HepG2 (cell line): ENCODE results near the gene ATP13A1. TPM values are rescaled to one million over a fixed set of nuclear protein-coding genes. Genes with fewer than 3 reads are reported as not detected.

ENCODE experiments used
- ATM ChIP-seq: fragments of 450-650 bp; IDR thresholded peaks from 2 replicates; pipeline ENCODE4 v1.7.1; 2017; ENCODE audit warnings: mild to moderate bottlenecking, borderline replicate concordance
- ETV5 ChIP-seq: IDR thresholded peaks from 2 replicates; pipeline ENCODE4 v1.6.1; 2018; ENCODE audit warnings: missing biosample characterization, missing genetic modification reagents, inconsistent platforms, borderline replicate concordance
- HMGA1 ChIP-seq: sonication (generic); formaldehyde crosslinking; conservative IDR thresholded peaks from 2 replicates; pipeline ENCODE4 v1.4.0; 2020; ENCODE audit warnings: missing genetic modification reagents
- HNRNPL ChIP-seq: fragments of 200-400 bp; formaldehyde crosslinking; IDR thresholded peaks from 2 replicates; pipeline ENCODE4 v1.6.1; 2017; ENCODE audit warnings: mild to moderate bottlenecking, low read depth, low read length
- JUN ChIP-seq: sonication (generic); formaldehyde crosslinking; IDR thresholded peaks from 2 replicates; pipeline ENCODE4 v1.4.0; 2020; ENCODE audit warnings: mild to moderate bottlenecking, missing genetic modification reagents
- KAT2B ChIP-seq: fragments of 150-350 bp; IDR thresholded peaks from 2 replicates; pipeline ENCODE4 v1.6.1; 2014; ENCODE audit warnings: low read depth, low read length, borderline replicate concordance
- MAF1 ChIP-seq: sonication (generic); formaldehyde crosslinking; IDR thresholded peaks from 2 replicates; pipeline ENCODE4 v1.5.0; 2020; ENCODE audit warnings: missing genetic modification reagents, borderline replicate concordance
- MIER2 ChIP-seq: IDR thresholded peaks from 2 replicates; pipeline ENCODE4 v1.6.1; 2016; ENCODE audit warnings: missing biosample characterization, missing genetic modification reagents
- MLXIP ChIP-seq: sonication (generic); formaldehyde crosslinking; IDR thresholded peaks from 2 replicates; pipeline ENCODE4 v1.9.0; 2021; ENCODE audit warnings: missing genetic modification reagents, borderline replicate concordance
- MTA1 ChIP-seq: sonication (generic); formaldehyde crosslinking; IDR thresholded peaks from 2 replicates; pipeline ENCODE4 v1.4.0; 2020; ENCODE audit warnings: missing genetic modification reagents, mild to moderate bottlenecking, borderline replicate concordance
- MTF2 ChIP-seq: sonication (generic); formaldehyde crosslinking; IDR thresholded peaks from 2 replicates; pipeline ENCODE4 v1.5.0; 2020; ENCODE audit warnings: missing genetic modification reagents, borderline replicate concordance
- PITX1 ChIP-seq: sonication (generic); formaldehyde crosslinking; IDR thresholded peaks from 2 replicates; pipeline ENCODE4 v1.5.1; 2020; ENCODE audit warnings: mild to moderate bottlenecking, missing genetic modification reagents
- RAD21 ChIP-seq: fragments of 450-650 bp; formaldehyde crosslinking; IDR thresholded peaks from 2 replicates; pipeline ENCODE4 v1.5.0; 2020; ENCODE audit warnings: mild to moderate bottlenecking
- RORA ChIP-seq: sonication (generic); formaldehyde crosslinking; IDR thresholded peaks from 2 replicates; pipeline ENCODE4 v1.5.0; 2020; ENCODE audit warnings: mild to moderate bottlenecking, missing genetic modification reagents, moderate library complexity
- SCMH1 ChIP-seq: sonication (generic); formaldehyde crosslinking; IDR thresholded peaks from 2 replicates; pipeline ENCODE4 v1.9.0; 2021; ENCODE audit warnings: missing genetic modification reagents, mild to moderate bottlenecking, borderline replicate concordance
- SNRNP70 ChIP-seq: fragments of 200-400 bp; formaldehyde crosslinking; IDR thresholded peaks from 2 replicates; pipeline ENCODE4 v1.6.1; 2017; ENCODE audit warnings: mild to moderate bottlenecking, low read depth, low read length, moderate library complexity
- TBX2 ChIP-seq: sonication (generic); formaldehyde crosslinking; IDR thresholded peaks from 2 replicates; pipeline ENCODE4 v1.5.0; 2020; ENCODE audit warnings: missing genetic modification reagents, mild to moderate bottlenecking, borderline replicate concordance
- TGIF2 ChIP-seq: IDR thresholded peaks from 2 replicates; pipeline ENCODE4 v1.6.1; 2016; ENCODE audit warnings: control low read depth, missing compliant biosample characterization
- ZNF282 ChIP-seq: fragments of 450-650 bp; IDR thresholded peaks from 2 replicates; pipeline ENCODE4 v1.6.1; 2018; ENCODE audit not compliant: partially characterized antibody
- ZNF446 ChIP-seq: sonication (generic); formaldehyde crosslinking; IDR thresholded peaks from 2 replicates; pipeline ENCODE4 v1.5.0; 2020; ENCODE audit warnings: mild to moderate bottlenecking, missing genetic modification reagents
- ZNF496 ChIP-seq: sonication (generic); formaldehyde crosslinking; IDR thresholded peaks from 2 replicates; pipeline ENCODE4 v1.8.1; 2023; ENCODE audit warnings: mild to moderate bottlenecking, moderate library complexity, missing genetic modification reagents; ENCODE audit not compliant: insufficient replicate concordance
- ZNF530 ChIP-seq: sonication (generic); formaldehyde crosslinking; IDR thresholded peaks from 2 replicates; pipeline ENCODE4 v1.5.0; 2020; ENCODE audit warnings: low read depth, mild to moderate bottlenecking, missing genetic modification reagents
- polyA plus RNA-seq, 8 experiments: library from polyadenylated mRNA; depleted of rRNA in 3 of 8; stranded (reverse) in 7 of 8; unstranded in 1 of 8; fragments of >200 nt; fragmentation: Illumina TruSeq in 4 of 8; extraction: Trizol in 4 of 8; gene quantifications; 2 replicates each; pipeline versions ENCODE4 v1.2.1 to v1.2.3, GENCODE V29; 2011 to 2016; ENCODE audit warnings: low read depth in 4 of 8, missing spikeins in 1 of 8, mixed read lengths in 1 of 8; ENCODE audit not compliant: insufficient read depth in 1 of 8
- total RNA-seq, 5 experiments: library from RNA; depleted of rRNA; stranded (reverse); fragments of >200 nt; fragmentation: Illumina TruSeq; extraction: Trizol; gene quantifications; 2 replicates each; pipeline ENCODE4 v1.2.3, GENCODE V29; 2016; ENCODE audit warnings: low read depth in 1 of 5
- TF ChIP-seq, protein P1 (sequence below): IDR thresholded peaks from 2 replicates; pipeline ENCODE4 v1.6.1; 2016
- TF ChIP-seq, protein P2 (sequence below): sonication (generic); formaldehyde crosslinking; conservative IDR thresholded peaks from 2 replicates; pipeline ENCODE4 v1.8.0; 2022; ENCODE audit warnings: mild to moderate bottlenecking, moderate library complexity, missing genetic modification reagents
- TF ChIP-seq, protein P3 (sequence below): sonication (generic); formaldehyde crosslinking; IDR thresholded peaks from 2 replicates; pipeline ENCODE4 v1.8.1; 2022; ENCODE audit warnings: mild to moderate bottlenecking, missing genetic modification reagents

The ATP13A1 gene
- total and polyA plus RNA-seq, 2 of the 13 experiments (the other 11 are each of a cell fraction or from before 2014, with no cell fraction given) = 23.2 to 41.7 TPM

DNA sequence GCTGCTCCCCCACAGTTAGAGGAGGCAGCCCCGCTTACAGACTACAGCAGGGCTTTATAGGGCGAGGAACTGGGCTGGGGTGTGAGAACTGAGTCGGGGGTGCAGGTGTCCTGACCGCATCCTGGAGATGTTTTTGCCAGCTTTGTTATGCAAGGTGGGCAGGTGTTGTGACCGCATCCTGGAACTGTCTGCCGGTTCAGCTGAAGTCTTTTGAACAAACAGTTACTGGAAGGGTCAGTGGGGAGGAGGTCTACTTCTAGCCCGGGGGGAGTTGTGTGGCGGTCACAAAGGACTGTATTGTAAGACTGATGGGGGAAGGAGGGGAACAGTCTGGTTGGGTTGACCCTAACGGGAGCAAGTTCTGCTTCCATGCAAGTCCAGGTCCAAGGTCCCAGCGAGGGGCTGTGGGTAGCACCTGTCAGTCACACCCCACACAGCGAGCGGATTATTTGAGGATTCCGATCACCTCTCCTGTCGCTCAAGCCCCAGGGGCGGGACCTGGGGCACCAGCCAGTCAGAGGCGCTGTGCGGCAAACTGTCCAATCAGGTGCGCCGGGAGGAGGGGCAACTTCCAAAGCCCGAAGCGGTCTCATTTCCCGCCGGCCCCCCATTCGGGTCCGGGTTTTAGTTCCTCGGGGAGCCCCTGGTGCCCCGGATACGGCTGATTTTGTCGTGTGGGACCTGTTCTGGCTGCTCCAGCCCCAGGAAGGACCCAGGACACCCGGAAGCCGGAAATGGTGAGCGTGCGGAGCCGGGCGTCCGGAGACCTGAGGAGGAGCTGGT, 4.9 kb upstream of the ATP13A1 start, which contains the start of gene ZNF101 (continued):
- TF ChIP-seq ZNF282 (no peak), SCMH1 (CRISPR knock-in tag) (no peak), RAD21 (CRISPR knock-in tag) (peak; percentile 33; the same call in 1 of the 2 replicates), HMGA1 (no peak), MAF1 (CRISPR knock-in tag) (no peak), MLXIP (no peak), HNRNPL (no peak), PITX1 (no peak; the same call in none of the 2 replicates), RORA (CRISPR knock-in tag) (no peak), TBX2 (CRISPR knock-in tag) (peak; percentile 86), SNRNP70 (no peak), ETV5 (peak; percentile 74), ZNF496 (CRISPR knock-in tag) (no peak), ZNF530 (CRISPR knock-in tag) (no peak), ZNF446 (CRISPR knock-in tag) (no peak), JUN (no peak; the same call in 1 of the 2 replicates), MTA1 (peak; percentile 41; the same call in 1 of the 2 replicates), TGIF2 (peak; percentile 81), MIER2 (CRISPR knock-in tag) (no peak; the same call in 1 of the 2 replicates), ATM (no peak), MTF2 (no peak), KAT2B (no peak)
- TF ChIP-seq, protein P1, sequence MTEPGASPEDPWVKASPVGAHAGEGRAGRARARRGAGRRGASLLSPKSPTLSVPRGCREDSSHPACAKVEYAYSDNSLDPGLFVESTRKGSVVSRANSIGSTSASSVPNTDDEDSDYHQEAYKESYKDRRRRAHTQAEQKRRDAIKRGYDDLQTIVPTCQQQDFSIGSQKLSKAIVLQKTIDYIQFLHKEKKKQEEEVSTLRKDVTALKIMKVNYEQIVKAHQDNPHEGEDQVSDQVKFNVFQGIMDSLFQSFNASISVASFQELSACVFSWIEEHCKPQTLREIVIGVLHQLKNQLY (CRISPR knock-in tag) = peak; percentile 41; the same call in 1 of the 2 replicates
- TF ChIP-seq, protein P2, sequence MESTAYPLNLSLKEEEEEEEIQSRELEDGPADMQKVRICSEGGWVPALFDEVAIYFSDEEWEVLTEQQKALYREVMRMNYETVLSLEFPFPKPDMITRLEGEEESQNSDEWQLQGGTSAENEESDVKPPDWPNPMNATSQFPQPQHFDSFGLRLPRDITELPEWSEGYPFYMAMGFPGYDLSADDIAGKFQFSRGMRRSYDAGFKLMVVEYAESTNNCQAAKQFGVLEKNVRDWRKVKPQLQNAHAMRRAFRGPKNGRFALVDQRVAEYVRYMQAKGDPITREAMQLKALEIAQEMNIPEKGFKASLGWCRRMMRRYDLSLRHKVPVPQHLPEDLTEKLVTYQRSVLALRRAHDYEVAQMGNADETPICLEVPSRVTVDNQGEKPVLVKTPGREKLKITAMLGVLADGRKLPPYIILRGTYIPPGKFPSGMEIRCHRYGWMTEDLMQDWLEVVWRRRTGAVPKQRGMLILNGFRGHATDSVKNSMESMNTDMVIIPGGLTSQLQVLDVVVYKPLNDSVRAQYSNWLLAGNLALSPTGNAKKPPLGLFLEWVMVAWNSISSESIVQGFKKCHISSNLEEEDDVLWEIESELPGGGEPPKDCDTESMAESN (CRISPR knock-in tag) = peak; percentile 65; the same call in 1 of the 2 replicates
- TF ChIP-seq, protein P3, sequence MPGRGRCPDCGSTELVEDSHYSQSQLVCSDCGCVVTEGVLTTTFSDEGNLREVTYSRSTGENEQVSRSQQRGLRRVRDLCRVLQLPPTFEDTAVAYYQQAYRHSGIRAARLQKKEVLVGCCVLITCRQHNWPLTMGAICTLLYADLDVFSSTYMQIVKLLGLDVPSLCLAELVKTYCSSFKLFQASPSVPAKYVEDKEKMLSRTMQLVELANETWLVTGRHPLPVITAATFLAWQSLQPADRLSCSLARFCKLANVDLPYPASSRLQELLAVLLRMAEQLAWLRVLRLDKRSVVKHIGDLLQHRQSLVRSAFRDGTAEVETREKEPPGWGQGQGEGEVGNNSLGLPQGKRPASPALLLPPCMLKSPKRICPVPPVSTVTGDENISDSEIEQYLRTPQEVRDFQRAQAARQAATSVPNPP = no peak
